ENCODE data around the gene CERS6.

CERS6 gene

GRCh38 chr2:168794968-168795367 lies 338.9 kb downstream of the CERS6 start:
- in situ Hi-C loops (cut with MboI; ENCODE audit: low pct_unique_long_range_greater_than_20kb, low sequenced_read_pairs, unreplicated experiment), result no loop called here
- no peak for TF ChIP-seq CTCF (IDR thresholded peaks at IDR 0.05; ENCODE audit: extremely low read depth, insufficient read depth, missing control alignments)
- no peak for DNase-seq (ENCODE audit: low spot score)

- no peak for DNase-seq (ENCODE audit: low spot score)
- TF ChIP-seq CTCF (IDR thresholded peaks at IDR 0.05; ENCODE audit: extremely low read depth, insufficient read depth, missing control alignments), result no peak
- in situ Hi-C loops (cut with MboI; ENCODE audit: low pct_unique_long_range_greater_than_20kb, low sequenced_read_pairs, unreplicated experiment), result no loop called here
Measured at GRCh38 chr2:168796090-168796577, 340.1 kb downstream of the CERS6 start.

GRCh38 chr2:168796583-168797285 lies 340.7 kb downstream of the CERS6 start:
- no peak for DNase-seq (ENCODE audit: low spot score)
- no peak for TF ChIP-seq CTCF (IDR thresholded peaks at IDR 0.05; ENCODE audit: extremely low read depth, insufficient read depth, missing control alignments)
- in situ Hi-C loops (cut with MboI; ENCODE audit: low pct_unique_long_range_greater_than_20kb, low sequenced_read_pairs, unreplicated experiment), result no loop called here

GRCh38 chr2:168797286-168797655 lies 341.2 kb downstream of the CERS6 start:
- in situ Hi-C loops (cut with MboI; ENCODE audit: low pct_unique_long_range_greater_than_20kb, low sequenced_read_pairs, unreplicated experiment), result no loop called here
- DNase-seq (ENCODE audit: low spot score), result no peak
- TF ChIP-seq CTCF (IDR thresholded peaks at IDR 0.05; ENCODE audit: extremely low read depth, insufficient read depth, missing control alignments), result no peak

DNA sequence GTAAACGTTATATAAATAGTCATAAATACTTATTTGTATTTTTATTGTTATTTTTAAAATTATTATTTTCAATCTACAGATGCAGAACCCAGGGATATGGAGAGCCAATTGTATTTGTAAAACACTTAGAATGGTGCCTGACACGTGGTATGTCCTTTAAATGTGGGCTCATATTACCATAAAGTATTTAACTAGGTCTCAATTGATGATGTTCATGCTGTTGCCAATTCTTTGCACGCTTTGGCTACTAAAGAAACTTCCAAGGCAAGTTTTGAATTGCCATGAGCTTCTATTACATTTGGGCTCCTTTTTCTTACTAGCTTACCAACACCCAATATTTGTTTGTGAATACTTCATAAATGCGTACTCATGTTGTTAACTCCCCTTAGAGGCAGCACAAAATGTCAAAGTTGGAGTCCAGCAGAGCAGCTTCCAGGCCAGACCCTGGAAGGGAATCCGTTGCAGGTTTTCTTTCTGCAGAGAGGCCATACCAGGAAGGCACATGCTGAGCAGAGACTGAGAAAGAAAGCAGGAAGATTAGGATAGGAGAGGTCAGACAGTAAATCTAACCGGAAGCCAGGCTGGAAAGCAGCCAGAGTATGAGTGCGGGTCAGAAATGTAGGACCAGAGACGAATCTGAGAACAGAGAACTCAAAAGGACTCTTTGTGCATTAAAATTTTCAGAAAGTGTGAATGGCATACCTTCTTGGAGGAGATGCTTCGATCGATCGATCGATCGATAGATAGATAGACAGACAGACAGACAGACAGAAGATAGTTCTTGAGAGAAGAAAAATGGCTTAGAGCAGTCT lies 342.2 kb downstream of the CERS6 start:
- no peak for DNase-seq (ENCODE audit: low spot score)
- no peak for TF ChIP-seq CTCF (IDR thresholded peaks at IDR 0.05; ENCODE audit: extremely low read depth, insufficient read depth, missing control alignments)
- in situ Hi-C loops (cut with MboI; ENCODE audit: low pct_unique_long_range_greater_than_20kb, low sequenced_read_pairs, unreplicated experiment), result no loop called here

GRCh38 chr2:168798888-168799410 lies 342.9 kb downstream of the CERS6 start:
- in situ Hi-C loops (cut with MboI; ENCODE audit: low pct_unique_long_range_greater_than_20kb, low sequenced_read_pairs, unreplicated experiment), result no loop called here
- TF ChIP-seq CTCF (IDR thresholded peaks at IDR 0.05; ENCODE audit: extremely low read depth, insufficient read depth, missing control alignments), result no peak
- no peak for DNase-seq (ENCODE audit: low spot score)
